Gastroesophageal sphincter (tissue), 3 donors: ENCODE data around the gene OLIG1.

Experiments used
- CTCF ChIP-seq, 4 experiments: fragments of 200-600 bp in 2 of 4; fragments of 450-650 bp in 2 of 4; sonication (generic) in 1 of 4; IDR thresholded peaks; one replicate each; pipeline ENCODE4 v1.5.1; 2017 to 2019; ENCODE audit warnings: antibody characterized with exemption in 4 of 4, mild to moderate bottlenecking in 2 of 4, moderate library complexity in 2 of 4
- POLR2AphosphoS5 ChIP-seq: sonication (generic); formaldehyde crosslinking; IDR thresholded peaks from one replicate; pipeline ENCODE4 v1.6.1; 2017; ENCODE audit warnings: antibody characterized with exemption

- TF ChIP-seq POLR2AphosphoS5 = no peak
- no peak for TF ChIP-seq CTCF (IDR thresholded peaks at IDR 0.05)
These were observed 42.3 kb upstream of the OLIG1 start for GRCh38 chr21:33027401-33028286.
